ENCODE measurements around the gene SSBP4.
"Not testable (repeated sequence)": the region's sequence is repeated elsewhere in the genome, so short reads cannot be mapped to it uniquely, and the experiment has no call there.

SSBP4 gene

DNA sequence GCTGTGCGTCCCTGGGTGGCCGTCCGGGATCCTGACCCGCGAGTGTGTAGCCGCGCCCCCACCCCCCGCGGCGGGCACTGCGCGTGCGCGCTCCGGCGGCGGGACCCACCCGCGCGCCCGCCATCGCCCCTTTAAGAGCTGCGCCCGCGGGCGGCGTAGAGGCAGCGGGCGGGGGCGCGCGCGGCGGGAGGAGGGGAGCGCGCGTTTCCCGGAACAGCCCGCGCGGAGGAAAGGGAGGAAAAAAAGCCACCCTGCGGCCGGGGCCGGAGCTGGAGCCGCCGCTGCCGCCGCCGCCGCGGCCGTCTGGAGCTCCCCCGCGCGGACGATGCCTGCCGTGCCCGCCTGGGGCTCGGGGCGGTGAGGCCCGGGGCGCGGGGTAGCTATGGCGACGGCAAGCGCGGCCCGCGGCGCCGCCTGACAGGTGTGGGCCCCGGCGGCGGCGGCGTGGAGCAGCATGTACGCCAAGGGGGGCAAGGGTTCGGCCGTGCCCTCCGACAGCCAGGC, at the start of gene SSBP4:
Gene SSBP4 (plus strand): TSS at position 204 of the 504 bp plus-strand sequence. CDS start 251 bp downstream, at position 455.
- peak; percentile 80 for DNase-seq

DNA sequence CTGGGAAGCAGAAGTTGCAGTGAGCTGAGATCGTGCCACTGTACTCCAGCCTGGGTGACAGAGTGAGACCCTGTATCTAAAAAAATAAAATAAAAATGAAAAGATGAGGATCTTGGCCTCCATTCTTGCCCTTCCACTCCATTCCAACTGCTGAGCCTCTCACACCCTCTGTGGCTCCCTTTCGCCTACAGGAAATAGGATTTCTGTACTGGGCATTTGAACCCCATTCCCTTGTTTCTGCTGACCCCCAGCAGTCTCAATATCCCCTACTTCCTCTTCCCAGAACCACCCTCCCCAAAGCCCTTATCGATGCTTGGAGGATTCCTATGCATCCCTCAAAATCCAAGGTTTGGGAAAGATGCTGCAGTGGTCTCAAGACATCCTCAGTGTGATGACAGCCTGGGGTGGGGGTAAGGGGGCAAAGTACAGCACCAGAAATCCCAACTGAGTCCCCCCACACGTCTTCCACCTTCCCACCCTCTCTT, 45.7 kb upstream of the SSBP4 start:
- DNase-seq: no peak

DNA sequence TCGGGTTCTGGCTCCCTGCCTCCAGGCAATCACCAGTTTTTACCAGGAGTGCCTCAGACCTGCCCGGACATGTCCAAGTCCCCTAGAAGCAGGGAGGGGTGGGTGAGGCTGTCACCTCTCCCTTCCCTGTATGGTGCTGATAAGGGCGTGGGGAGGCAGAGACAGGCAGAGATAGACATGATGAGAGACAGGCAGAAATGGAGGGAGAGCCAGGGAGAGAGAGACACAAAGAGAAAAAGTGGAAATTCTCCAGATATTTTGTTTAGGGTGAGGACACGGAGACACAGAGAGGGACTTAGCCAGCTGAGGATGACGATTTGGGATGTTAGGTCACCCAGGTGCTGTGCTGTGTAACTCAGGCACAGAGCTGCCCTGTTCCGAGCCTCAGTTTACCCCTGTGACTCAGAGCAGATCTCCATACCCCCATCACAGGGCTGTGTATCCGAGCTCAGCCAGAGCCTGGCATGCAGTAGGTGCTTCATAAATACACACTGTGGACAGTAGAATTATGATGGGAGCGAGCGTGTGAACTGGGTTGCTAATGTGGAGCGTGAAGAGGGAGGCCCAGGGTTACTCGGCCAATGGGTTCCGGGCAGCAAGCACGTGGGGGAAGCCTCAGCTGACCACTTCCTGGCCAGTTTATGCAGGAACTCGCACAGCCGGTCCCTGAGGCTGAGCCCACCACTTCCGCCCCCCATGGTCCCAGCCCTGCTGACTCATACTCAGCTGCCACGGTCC, 45.1 kb upstream of the SSBP4 start:
- peak; percentile 58 for DNase-seq

DNA sequence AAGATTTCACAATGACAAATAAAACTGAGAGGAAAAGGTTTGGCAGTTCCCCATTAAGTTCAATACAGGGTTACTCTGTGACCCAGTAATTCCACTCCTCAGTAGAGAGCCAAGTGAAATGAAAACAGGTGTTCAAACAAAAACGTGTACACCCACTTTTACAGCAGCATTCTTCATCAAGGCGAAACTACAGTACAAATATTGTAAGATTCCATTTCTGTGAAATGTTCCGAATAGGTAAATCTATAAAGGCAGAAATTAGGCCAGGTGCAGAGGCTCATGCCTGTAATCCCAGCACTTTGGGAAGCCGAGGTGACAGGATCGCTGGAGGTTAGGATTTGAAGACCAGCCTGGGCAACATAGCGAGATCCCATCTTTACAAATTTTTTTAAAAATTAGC, 42.2 kb upstream of the SSBP4 start:
- DNase-seq: no peak

DNA sequence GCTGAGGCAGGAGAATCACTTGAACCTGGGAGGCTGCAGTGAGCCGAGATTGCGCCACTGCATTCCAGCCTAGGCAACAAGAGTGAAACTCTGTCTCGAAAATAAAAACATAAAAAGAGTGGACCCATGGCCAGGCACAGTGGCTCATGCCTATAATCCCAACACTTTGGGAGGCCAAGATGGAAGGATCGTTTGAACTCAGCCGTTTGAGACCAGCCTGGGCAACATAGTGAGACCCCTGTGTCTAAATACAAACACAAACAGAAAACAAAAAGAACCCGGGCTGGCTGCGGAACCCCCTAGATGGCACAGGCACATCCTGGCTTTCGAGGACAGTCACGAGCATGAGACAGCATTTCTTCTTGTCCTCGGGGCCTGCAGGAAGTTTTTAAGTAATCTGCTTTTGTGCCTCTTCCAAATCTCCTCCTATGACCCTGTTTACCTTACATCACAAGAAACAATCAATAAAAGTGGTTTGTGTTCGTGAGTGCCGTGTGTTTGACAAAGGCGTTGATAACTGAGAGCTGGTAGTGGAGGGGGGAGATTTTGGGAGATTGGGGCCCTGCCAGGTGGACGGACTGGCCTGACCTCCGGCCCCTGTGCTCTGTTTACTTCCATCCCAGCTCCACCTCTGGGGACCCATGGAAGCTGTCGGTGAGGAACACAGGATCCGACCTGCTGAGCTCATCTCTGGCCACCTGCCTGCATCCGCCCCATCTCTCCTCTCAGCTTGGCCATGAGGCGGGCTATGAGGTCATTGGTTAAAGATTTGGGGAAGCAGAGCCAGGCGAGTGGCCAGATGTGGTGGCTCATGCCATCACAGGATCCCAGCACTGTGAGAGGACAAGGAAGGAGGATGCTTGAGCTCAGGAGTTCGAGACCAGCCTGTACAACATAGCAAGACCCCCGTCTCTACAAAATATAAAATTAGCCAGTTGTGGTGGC, 39.1 kb upstream of the SSBP4 start:
- DNase-seq: no peak

DNA sequence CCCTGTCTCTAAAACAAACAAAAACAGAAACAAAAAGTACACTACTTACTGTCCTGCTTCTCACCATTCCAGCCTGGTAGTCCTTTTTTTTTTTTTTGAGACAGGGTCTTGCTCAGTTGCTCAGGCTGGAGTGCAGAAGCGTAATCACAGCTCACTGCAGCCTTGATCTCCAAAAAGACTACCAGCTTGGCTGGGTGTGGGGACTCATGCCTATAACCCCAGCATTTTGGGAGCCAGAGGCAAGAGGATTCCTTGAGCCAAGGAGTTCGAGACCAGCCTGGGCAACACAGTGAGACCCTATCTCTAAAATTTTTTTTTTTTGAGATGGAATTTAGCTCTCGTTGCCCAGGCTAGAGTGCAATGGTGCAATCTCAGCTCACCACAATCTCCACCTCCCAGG, 38.4 kb upstream of the SSBP4 start:
- no peak for DNase-seq

DNA sequence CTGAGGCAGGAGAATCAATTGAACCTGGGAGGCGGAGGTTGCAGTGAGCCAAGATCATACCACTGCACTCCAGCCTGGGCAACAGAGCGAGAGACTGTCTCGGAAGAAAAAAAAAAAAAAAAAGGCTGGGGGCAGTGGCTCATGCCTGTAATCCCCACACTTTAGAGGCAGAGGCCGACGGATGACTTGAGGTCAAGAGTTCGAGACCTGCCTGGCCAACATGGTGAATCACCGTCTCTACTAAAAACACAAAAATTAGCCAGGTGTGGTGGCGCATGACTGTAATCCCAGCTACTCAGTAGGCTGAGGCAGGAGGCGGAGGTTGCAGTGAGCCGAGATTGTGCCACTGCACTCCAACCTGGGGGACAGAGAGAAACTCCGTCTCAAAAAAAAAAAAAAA, 35.6 kb upstream of the SSBP4 start:
- DNase-seq: not testable (repeated sequence)

DNA sequence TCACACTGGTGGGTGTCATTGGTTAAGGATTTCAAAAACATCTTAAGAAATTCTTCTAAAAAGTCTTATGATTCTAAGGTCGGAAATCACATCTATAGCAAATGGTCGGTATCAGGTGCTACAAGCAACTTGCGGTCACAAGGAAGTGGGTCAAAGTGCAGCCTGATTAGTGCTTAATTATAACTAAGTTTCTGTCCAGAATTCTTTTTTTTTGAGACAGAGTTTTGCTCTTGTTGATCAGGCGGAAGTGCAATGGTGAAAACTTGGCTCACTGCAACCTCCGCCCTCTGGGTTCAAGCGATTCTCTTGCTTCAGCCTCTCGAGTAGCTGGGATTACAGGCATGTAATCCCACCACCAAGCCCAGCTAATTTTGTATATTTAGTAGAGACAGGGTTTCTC, 34.4 kb upstream of the SSBP4 start:
- DNase-seq: no peak

DNA sequence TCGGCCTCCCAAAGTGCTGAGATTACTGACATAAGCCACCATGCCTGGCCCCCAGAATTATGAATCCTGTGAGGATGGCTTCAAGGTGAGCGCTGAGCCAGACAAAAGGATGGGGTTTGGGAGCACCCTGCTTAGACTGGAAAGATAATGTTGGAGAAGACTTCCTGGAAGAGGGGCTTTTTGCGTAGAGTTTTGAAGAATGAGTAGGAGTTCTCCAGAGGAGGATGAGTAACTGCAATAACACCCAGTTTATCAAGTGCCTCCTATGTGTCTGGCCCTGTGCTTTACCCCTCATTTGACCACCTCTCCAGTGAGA, 33.9 kb upstream of the SSBP4 start:
- DNase-seq: no peak

DNA sequence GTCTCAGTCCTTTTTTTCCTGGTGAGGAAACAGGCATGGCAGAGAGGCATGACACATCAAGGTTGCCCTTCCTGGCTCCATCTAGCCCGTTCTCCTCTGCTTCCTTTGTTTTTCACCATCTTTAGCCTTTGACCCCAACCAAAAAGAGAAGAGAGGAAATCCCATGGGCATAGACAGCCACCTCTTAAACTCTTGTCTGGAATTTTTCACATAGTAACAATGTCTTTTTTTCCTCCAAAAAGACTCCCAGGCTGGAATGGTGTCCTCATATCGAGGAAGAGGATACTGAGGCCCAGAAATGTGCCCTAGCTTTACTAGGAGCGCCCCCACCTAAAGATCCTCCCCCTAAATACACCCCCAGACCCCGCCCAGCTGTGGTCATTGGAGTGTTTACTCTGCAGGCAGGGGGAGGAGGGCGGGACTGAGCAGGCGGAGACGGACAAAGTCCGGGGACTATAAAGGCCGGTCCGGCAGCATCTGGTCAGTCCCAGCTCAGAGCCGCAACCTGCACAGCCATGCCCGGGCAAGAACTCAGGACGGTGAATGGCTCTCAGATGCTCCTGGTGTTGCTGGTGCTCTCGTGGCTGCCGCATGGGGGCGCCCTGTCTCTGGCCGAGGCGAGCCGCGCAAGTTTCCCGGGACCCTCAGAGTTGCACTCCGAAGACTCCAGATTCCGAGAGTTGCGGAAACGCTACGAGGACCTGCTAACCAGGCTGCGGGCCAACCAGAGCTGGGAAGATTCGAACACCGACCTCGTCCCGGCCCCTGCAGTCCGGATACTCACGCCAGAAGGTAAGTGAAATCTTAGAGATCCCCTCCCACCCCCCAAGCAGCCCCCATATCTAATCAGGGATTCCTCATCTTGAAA, 33.3 kb upstream of the SSBP4 start, which contains the start of gene GDF15:
Gene GDF15 (plus strand): TSS at position 484 of the 868 bp plus-strand sequence. CDS start 32 bp downstream, at position 516.
- DNase-seq: no peak

DNA sequence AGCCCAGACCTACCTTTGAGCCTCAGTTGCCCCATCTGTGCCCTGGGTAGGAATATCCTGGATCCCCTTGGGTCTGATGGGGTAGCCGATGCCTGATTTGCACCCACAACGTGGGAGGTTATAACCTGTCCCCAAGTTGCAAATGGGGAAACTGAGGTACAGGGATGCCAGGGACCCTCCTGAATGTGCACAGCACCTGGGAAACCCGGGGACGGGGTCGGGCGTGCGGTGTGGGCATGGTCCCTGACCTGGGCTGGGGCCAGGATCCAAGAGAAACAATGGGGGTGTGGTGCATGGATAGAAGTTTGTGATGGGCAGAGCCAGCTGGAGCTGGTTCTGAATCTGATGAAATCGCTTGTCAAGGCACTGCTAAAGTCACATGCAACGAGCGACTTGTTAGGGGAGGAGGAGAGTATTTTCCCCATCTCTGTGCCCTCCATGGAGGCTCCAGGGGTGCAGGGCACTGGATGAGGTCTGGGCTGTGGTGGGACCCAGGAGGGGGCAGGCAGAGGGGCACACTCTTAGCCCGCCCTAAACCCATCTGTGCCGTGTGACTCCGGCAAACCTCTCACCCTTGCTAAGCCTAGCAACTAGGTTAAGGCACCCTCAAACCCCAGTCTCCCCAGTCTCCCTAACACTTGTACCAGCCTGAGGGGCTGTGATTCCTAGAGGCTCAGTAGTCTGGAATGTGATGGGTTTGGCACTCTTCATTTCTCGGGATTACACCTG, 32.5 kb upstream of the SSBP4 start:
- no peak for DNase-seq

DNA sequence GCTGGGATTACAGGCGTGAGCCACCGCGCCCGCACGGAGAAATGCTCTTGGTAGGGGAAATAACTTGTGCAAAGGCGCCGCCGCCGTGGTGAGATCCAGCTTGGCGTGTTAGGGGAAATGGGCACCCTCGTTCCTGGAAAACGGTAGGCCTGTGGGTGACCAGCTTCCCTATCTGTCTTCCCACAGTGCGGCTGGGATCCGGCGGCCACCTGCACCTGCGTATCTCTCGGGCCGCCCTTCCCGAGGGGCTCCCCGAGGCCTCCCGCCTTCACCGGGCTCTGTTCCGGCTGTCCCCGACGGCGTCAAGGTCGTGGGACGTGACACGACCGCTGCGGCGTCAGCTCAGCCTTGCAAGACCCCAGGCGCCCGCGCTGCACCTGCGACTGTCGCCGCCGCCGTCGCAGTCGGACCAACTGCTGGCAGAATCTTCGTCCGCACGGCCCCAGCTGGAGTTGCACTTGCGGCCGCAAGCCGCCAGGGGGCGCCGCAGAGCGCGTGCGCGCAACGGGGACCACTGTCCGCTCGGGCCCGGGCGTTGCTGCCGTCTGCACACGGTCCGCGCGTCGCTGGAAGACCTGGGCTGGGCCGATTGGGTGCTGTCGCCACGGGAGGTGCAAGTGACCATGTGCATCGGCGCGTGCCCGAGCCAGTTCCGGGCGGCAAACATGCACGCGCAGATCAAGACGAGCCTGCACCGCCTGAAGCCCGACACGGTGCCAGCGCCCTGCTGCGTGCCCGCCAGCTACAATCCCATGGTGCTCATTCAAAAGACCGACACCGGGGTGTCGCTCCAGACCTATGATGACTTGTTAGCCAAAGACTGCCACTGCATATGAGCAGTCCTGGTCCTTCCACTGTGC, 30.9 kb upstream of the SSBP4 start:
- peak; percentile 85 for DNase-seq

DNA sequence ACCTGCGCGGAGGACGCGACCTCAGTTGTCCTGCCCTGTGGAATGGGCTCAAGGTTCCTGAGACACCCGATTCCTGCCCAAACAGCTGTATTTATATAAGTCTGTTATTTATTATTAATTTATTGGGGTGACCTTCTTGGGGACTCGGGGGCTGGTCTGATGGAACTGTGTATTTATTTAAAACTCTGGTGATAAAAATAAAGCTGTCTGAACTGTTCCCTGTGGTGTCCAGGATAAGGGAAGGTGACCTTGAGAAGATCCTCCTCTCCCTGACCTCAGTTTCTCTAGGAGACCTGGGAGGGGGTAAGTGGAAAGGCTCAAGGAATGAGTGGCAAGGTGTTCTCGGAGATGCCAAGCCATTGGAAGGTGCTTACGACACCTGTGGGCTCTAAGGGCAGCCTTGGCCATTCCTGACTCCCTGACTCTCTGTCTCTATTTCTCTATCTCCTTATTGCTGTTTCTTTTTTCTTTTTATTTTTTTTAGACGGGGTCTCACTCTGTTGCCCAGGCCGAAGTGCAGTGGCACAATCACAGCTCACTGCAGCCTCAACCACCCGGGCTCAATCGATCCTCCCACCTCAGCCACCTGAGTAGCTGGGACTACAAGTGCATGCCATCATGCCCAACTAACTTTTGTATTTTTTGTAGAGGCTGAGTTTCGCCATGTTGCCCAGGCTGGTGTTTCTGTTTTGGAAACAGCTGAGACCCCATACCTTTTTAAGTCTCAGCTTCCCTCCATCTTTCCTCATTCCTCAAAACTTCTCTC, 30.1 kb upstream of the SSBP4 start:
- no peak for DNase-seq

DNA sequence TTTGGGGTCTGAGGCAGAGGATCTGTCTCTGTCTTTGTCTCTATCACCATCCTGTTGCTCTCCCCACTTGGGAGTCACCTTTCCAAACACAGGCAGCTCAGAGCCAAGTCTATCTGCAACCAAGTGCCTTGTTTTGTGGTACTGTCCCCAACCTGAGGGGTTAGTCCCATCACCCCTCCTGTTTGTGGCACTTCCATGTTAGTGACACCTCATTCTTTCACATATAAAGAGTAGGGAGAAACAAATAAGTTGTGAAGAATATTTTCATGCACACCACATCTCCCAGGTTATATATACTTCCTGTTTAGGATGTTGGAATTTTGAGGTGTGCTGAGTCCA, 29.5 kb upstream of the SSBP4 start:
- DNase-seq: no peak

DNA sequence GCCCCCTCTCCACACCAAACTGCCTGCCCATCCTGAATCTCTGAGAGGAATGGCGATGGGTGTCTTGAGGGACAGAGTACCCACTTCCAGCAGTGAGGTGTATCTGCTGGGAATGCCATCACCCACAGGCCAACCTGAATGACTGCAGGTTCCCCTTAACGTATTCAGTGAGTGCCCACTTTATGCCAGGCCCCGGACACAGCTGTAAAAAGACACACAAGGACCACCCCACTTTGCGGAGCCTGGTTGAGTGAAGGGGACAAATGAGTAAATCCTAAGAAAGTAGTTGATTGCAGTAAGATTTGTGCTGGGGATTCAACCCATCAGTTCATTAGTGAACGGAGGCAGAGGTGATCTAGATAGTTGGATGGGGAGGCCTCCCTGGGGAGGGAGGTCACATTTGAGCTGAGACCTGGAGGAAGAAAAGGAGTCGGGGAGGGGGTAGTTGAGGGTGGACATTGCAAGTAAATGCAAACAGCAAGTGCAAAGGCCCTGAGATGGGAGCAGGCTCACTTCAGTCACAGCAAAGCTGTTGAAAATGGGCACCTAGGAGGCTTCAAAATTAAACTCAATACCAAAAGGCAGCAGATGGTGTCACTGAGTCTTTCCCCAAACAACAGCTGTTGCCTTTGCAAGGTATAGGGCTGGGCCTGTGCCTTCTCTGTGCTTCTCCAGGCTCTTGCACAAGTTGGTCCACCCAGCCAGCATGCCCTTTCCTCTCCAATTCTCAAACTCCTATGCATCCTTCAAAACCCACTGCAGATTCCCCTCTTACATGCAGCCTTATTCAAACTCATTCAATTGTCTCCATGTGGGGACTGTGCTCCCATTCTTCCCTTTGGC, 28.9 kb upstream of the SSBP4 start:
- no peak for DNase-seq

DNA sequence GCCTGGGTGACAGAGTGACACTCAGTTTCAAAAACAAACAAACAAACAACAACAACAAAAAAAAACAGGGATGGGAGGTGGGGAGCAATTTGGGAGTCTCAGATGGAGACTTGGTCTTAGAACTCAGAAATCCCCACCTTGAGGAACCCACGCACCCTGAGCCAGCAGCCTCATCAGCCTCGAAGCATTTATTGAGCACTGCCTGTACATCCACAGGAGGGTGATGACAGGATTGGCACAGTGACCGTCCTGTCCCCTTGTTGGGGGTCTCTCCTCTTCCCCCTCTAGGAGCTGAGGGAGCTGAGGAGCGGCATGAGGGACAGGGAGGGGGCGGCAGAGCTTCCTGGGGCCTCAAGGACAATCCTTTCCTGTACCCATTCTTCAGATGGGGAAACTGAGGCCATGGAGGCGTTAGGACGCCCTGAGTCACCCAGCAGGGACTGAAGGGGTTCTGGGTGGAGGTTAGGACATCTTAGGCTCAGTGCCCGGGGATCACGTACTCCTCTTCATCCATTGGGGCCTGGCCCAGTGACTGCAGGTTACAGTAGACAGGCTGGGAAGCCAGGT, 27.6 kb upstream of the SSBP4 start:
- no peak for DNase-seq

DNA sequence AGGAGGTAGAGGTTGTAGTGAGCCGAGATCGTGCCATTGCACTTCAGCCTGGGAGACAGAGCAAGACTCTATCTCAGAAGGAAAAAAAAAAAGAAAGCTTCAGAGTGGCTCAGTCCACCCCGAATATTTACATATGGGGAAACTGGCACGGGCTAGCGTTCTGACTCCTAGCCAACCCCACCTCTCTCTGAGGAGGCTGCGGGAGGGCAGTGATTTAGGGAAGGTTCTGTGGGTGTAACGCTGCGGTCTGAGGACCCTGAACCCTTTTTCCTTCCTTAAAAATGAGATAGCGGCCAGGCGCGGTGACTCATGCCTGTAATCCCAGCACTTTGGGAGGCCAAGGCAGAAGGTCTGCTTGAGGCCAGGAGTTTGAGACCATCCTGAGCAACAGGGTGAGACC, 26.8 kb upstream of the SSBP4 start:
- peak; percentile 20 for DNase-seq

DNA sequence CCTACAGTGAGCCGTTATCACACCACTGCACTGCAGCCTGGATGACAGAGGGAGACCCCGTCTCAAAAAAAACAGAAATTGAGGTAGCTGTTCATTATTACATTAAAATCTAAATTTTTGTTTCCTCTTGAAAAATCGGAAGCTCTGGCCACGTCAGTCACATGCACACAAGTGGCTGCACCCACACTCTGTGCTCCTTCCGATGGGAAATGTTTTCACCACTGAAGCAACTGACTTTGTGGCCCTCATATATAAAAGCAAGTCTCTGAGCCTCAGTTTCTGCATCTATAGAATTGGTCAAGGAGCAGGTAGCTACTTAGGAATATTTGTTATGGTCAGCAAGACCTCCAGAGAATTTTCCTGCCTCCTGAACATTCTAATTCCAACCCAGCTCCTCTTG, 26.3 kb upstream of the SSBP4 start:
- no peak for DNase-seq

DNA sequence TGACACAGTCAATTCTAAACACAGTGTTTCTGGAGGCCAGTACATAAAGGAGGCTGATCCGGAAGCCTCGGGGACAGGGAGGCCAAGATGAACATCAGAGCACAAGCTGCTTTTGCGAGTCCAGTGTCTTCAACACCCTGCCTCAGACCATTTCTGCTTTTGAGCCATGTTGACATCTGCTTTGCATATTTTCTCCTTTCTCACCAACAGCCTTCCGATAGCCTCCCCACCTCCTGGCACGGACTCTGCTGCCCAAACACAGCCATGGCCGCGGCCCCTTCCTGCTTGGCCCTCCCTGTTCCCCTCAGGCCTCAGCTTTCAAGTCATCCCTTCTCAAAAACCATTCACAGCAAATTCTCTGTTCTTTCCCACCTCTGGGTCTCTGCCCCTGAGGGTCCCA, 25.4 kb upstream of the SSBP4 start:
- no peak for DNase-seq
